Hippocampal formation (tissue), 2 donors: ENCODE results near the gene RPS27.

Experiments
- DNase-seq, 2 donors: peaks; one replicate each; lab custom pipeline; 2025; lab: John Stamatoyannopoulos, UW

RPS27 gene

GRCh38 chr1:153990468-153991150, at the start of gene RPS27:
Gene RPS27 (plus strand): TSS chr1:153990762. CDS start chr1:153990797, 35 bp downstream.
- DNase-seq: peak; percentile 87 to 99

GRCh38 chr1:153941826-153942725, 48.5 kb upstream of the RPS27 start:
- no peak for DNase-seq

GRCh38 chr1:153942766-153943549, 47.6 kb upstream of the RPS27 start:
- DNase-seq: no peak

GRCh38 chr1:153944005-153944826, 46.3 kb upstream of the RPS27 start:
- DNase-seq: no peak

GRCh38 chr1:153944827-153945117, 45.8 kb upstream of the RPS27 start:
- DNase-seq: no peak

- DNase-seq: peak in 1 of 2 donors; percentile 26
These were observed 45.3 kb upstream of the RPS27 start for GRCh38 chr1:153945131-153945794.

- peak; percentile 62 to 76 for DNase-seq
These were observed 44.6 kb upstream of the RPS27 start for GRCh38 chr1:153945795-153946621.

GRCh38 chr1:153946622-153947241, 43.8 kb upstream of the RPS27 start, which contains the start of gene DENND4B:
Gene DENND4B (minus strand): TSS chr1:153946718. CDS start chr1:153944374, 2,344 bp downstream.
- peak; percentile 77 to 80 for DNase-seq

- no peak for DNase-seq
These were observed 39.4 kb upstream of the RPS27 start for GRCh38 chr1:153951183-153951582.

- DNase-seq: no peak
These were observed 38.8 kb upstream of the RPS27 start for GRCh38 chr1:153951801-153952200.

GRCh38 chr1:153953859-153954365, 36.6 kb upstream of the RPS27 start:
- no peak for DNase-seq

- no peak for DNase-seq
These were observed 35.7 kb upstream of the RPS27 start for GRCh38 chr1:153954826-153955225.

GRCh38 chr1:153956997-153957715, 33.4 kb upstream of the RPS27 start:
- DNase-seq: no peak

- no peak for DNase-seq
These were observed 32.8 kb upstream of the RPS27 start for GRCh38 chr1:153957744-153958110.

- peak; percentile 98 to 99 for DNase-seq
These were observed 32.2 kb upstream of the RPS27 start, which contains the start of gene CRTC2 for GRCh38 chr1:153958111-153958960. Gene CRTC2 (minus strand): TSS chr1:153958612. CDS start chr1:153958497, 115 bp downstream.

GRCh38 chr1:153958961-153959260, 31.7 kb upstream of the RPS27 start:
- no peak for DNase-seq

GRCh38 chr1:153959454-153959853, 31.1 kb upstream of the RPS27 start:
- no peak for DNase-seq

GRCh38 chr1:153960206-153960605, 30.4 kb upstream of the RPS27 start:
- no peak for DNase-seq
